GM18499 (cell line): ENCODE measurements around the gene HSPA8.

ENCODE experiments used
- ATAC-seq: cut with Tn5 transposase; IDR thresholded peaks from one replicate; pipeline ENCODE4 v1.9.1; 2021; ENCODE audit warnings: moderate number of reproducible peaks; ENCODE audit not compliant: insufficient read depth, unreplicated experiment

HSPA8 gene

DNA sequence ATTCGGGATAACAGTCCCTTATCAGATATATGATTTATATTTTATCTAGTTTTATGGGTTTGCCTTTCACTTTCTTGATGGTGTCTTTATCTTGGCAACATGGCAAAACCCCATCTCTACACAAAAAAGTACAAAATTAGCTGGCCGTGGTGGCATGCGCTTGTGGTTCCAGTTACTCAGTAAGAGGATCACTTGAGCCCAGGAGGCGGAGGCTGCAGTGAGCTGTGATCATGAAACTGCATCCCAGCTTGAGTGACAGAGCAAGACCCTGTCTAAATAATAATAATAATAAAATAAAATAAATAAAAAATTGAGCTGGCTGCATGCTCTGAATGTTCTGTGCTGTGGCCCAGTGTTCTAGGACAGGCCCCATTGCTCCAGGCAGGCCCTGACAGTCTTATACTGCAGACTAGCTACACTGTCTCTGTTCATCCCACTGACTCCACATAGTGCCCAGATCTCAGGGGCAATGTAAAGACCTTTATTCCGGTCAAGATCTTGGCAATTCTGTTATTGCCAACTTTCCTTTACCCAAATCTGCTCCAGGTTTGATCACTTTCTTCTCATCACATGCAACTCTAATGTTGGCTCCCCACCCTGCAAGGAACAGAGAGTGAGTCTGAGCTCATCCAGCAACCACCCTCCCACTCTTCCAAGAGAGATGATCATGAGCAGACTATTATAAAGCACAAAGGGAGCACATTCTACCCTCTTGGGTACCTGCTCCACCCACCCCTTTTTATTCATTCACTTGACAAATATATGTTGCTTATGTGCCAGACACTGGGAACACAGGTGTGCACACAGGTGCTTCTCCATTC lies 8.8 kb downstream of the HSPA8 start:
- no peak for ATAC-seq

DNA sequence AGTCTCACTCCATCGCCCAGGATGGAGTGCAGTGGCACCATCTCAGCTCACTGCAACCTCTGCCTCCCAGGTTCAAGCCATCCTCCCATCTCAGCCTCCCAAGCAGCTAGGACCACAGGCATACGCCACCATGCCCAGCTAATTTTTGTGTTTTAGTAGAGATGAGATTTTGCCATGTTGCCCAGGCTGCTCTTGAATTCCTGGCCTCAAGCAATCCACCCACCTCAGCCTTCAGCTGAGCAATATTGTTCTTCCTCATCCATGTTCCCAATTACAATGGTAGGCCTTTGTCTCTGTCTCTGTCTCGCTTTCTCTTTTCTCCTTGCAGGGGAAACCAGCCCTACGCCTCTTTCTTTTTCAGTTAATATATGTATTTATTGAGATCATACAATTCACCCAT lies 10.3 kb downstream of the HSPA8 start:
- ATAC-seq = no peak

DNA sequence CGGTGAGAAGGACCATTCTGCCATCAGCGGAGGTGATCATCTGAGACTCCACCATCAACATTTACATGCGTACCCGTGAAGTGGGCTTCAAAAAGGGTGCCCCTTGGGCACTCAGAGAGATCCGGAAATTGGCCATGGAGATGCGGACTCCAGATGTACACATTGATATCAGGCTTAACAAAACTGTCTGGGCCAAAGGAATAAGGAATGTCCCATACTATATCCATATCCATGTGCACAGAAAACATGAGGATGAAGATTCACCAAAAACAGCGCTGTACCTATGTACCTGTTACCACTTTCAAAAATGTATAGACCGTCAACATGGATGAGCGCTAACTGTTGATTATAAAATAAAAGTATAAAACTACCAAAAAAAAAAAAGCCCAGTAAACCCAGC lies 10.8 kb downstream of the HSPA8 start:
- ATAC-seq = no peak

DNA sequence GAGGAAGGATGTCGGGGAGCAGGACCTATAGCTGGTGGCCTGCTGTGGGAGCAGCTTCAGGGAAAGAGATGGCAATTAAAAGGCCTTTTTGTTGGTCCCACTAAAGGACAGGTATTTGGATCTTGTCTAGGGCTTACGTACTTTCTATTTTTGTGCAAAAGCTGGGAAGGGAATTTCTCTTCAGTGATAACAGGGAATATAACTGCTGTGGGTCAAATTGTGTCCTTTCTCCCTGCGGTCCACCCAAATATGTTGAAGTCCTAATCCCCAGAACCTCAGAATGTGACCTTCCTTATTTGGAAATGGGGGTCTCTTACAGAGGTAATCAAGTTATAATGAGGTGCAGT lies 14.0 kb downstream of the HSPA8 start:
- no peak for ATAC-seq

DNA sequence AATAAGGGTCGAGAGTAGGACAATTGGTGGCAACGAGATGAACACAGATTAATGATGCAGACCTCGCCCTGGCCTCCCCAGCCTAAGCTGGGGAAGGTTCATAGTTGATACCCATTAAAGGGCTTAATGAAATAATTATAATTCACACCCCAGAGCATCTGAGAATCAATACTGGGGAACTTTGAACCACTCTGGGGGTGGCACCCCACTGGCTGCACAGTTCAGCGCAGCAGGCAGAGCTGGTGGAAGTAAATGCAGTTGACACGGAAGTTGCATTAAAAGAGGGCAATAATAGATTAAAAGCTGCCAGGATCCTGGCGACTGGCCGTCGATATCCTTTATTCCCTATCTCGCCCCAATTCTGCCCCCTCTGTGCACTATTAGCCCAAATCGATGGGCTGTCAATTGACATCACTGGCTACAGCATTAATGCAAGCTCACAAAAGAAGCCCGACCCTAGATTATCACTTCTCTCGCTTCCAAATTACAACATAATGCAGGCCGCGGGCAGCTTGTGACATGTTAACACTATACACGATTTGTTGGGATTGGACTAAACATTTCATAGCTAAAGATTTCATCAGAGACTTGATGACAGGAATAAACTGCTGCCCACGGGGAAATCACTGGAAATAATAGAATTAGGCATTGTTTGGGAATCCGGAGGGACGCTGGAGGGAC lies 14.5 kb downstream of the HSPA8 start:
- no peak for ATAC-seq

- no peak for ATAC-seq
These were observed 15.3 kb downstream of the HSPA8 start for GRCh38 chr11:123046473-123047259.

DNA sequence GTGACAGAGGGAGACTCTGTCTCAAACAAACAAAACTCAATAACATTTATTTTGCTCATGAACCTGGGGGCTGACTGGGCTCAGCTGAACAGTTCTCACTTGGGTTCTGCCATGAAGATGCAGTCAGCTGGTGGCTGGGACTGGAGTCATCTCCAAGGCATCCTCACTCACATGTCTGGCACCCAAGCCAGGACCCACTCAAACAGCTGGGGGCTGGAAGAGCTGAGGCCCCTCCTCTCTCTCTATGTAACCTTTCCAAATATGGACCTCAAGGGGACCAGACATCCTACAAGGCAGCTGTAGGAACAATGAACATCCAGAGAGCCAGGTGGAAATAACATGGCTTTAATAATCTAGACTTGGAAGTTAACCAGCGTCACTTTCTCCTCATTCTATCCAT lies 16.8 kb downstream of the HSPA8 start:
- ATAC-seq = no peak

DNA sequence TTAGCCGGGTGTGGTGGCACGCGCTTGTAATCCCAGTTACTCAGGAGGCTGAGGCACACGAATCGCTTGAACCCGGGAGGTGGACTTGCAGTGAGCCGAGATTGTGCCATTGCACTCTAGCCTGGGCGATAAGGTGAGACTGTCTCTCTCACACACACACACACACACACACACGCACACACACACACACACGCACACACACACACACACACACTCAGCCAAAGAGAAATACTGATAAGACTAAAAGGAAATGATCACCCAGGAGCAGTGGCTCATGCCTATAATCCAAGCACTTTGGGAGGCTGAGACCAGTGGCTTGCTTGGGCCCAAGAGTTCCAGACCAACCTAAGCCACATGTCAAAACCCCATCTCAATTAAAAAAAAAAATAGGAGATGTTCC lies 20.8 kb downstream of the HSPA8 start:
- ATAC-seq = no peak

DNA sequence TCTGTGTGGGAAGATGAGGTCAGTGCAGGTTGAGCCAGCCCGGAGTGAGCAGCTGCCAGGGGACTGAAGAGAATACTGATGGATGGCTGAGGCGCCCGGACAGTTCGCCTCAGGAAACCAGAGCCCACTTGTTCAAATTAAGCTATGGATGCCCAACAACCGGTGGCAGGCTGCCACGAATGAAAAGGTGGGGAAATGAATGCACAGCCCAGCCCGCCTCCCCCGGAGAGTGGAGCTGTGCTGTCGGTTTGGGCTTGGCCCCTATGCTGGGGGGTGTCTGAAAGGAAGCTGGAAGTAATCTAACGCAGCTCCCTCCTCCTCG lies 21.9 kb downstream of the HSPA8 start:
- no peak for ATAC-seq

DNA sequence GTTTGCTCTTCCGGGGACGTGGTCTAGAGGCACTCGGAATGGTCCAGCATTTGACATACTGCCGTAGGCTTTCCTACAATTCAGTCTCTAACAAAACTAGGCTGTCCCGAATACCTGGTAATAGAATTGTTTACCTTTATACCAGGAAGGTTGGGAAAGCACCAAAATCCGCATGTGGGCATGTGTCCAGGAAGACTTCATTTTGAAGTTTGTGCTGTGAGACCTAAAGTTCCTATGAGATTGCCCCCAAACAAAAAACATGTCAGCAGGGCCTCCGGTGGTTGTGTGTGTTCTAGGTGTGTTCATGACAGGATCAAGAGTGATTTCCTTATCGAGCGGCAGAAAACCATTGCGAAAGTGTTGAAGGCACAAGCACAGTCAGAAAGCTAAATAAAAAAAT lies 26.1 kb downstream of the HSPA8 start:
- no peak for ATAC-seq

GRCh38 chr11:123034597-123034996 lies 27.3 kb downstream of the HSPA8 start:
- ATAC-seq = no peak

GRCh38 chr11:123033895-123034294 lies 28.0 kb downstream of the HSPA8 start:
- no peak for ATAC-seq

DNA sequence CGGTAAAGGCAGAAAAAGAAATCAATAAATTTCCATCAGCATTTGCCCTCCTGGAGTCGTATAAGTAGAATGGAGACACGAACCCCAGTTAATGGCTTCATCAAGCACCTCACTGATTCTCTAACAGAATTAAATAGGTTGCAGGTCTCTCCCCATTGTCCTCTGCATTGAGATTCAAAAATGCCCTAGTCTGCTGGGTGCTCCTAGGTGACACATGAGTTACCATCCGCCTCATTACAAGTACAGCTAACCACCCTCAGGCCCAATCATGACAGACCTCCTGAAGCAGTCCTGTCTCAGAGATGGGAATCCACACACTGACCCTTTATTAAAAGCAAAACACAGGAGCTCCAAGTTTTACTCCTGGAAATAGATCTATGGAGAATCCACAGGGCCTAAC lies 31.4 kb downstream of the HSPA8 start:
- ATAC-seq = no peak

DNA sequence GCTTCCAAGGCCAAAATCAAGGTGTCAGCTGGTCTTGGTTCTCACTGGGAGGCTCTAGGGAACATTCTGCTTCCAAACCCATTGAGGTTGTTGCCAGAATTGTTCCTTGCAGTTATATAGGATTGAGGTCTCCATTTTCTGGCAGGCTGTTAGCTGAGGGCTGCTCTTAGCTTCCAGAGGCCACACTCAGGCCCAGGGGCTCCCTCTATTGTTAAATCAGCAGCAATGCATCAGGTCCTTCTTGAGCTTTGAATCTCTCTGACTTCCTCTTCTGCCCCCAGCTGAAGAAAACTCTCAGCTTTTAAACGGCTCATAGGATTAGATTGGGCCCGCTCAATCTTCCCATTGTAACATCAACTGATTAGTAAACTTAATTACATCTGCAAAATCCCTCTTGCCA lies 41.0 kb downstream of the HSPA8 start:
- no peak for ATAC-seq

DNA sequence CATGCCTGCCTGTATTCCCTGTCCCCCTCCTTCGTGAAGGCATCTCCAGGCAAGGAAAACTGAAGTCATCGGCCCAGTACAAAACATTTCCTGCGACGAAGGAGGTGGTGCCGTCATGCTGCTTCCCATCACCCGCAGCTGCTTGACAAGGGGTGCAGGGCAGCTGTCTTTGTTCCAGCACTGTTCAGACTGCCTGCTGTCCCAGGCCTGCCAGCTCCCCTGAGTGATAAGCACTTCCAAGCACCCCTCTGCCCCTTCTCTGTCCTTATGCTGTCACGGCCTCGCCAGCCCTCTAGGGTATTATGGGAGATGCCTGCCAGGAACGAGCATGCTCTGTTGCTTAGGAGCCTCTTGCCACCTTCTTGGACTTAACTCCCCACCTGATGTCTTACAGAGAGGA lies 43.2 kb downstream of the HSPA8 start:
- ATAC-seq = no peak

DNA sequence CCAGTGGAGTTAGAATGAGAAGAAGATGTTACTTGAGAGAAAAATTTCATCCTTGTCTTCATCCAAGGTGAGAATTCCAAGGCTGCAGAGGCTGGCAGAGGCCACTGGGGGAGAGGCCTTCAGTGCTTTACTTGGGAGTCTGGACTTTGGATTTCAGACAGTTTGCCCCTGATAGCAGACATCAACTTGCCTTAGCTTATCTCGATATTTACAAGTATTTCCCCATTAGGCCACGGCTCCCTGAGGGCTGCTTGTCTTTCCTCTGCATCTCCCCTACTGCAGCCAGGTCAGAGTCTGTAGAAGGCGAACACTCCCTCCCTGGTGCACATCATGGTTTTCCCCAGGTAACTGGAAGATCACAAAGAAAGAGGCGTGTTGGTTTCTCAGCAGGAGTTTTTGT lies 50.4 kb downstream of the HSPA8 start:
- no peak for ATAC-seq
